Measurements from ENCODE around the gene GPR18.

DNA sequence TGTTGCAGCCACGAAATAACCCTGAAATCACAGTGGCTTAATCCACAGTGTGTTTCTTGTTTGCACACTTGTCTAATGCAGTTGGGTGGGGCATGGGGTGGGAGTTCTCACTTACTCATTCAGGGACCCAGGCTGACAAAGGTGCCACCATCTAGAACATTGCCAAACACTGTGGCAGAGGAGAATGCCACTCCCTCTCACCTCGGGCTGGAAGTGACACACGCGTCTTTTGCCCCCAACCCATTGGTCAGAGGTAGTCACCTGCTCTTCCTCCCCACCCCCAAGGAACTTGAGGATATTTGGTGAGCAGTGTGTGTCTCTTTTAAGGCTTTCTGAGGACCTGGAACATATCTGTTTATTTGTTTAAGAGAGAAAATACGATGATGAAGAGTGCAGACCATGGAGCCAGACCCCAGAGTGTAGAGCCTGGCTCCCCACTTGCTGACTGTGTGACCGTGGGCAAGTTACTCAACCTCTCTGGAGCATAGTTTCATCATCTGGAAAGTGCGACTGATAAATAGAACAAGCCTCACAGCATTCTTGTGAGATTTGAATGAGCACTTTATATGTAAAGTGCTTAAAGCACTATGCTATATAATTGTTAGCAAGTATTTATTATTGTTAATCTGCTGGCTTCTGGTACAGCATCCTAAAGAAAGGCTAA, 31.6 kb upstream of the GPR18 start:
- TF ChIP-seq, protein P1, sequence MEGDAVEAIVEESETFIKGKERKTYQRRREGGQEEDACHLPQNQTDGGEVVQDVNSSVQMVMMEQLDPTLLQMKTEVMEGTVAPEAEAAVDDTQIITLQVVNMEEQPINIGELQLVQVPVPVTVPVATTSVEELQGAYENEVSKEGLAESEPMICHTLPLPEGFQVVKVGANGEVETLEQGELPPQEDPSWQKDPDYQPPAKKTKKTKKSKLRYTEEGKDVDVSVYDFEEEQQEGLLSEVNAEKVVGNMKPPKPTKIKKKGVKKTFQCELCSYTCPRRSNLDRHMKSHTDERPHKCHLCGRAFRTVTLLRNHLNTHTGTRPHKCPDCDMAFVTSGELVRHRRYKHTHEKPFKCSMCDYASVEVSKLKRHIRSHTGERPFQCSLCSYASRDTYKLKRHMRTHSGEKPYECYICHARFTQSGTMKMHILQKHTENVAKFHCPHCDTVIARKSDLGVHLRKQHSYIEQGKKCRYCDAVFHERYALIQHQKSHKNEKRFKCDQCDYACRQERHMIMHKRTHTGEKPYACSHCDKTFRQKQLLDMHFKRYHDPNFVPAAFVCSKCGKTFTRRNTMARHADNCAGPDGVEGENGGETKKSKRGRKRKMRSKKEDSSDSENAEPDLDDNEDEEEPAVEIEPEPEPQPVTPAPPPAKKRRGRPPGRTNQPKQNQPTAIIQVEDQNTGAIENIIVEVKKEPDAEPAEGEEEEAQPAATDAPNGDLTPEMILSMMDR (IDR thresholded peaks at IDR 0.05): no peak
- TF ChIP-seq POLR2AphosphoS5 (IDR thresholded peaks at IDR 0.05) (no peak), EP300 (IDR thresholded peaks at IDR 0.05) (no peak), POLR2A (IDR thresholded peaks at IDR 0.05) (no peak)
